HG02571 (cell line): ENCODE results near the gene MAP7D2.

Source experiments
- ATAC-seq: cut with Tn5 transposase; IDR thresholded peaks from one replicate; pipeline ENCODE4 v1.9.1; 2021; ENCODE audit warnings: mild to moderate bottlenecking, moderate library complexity; ENCODE audit not compliant: unreplicated experiment

The MAP7D2 gene

GRCh38 chrX:20116087-20116576 lies 575 bp downstream of the MAP7D2 start:
- ATAC-seq, result no peak

DNA sequence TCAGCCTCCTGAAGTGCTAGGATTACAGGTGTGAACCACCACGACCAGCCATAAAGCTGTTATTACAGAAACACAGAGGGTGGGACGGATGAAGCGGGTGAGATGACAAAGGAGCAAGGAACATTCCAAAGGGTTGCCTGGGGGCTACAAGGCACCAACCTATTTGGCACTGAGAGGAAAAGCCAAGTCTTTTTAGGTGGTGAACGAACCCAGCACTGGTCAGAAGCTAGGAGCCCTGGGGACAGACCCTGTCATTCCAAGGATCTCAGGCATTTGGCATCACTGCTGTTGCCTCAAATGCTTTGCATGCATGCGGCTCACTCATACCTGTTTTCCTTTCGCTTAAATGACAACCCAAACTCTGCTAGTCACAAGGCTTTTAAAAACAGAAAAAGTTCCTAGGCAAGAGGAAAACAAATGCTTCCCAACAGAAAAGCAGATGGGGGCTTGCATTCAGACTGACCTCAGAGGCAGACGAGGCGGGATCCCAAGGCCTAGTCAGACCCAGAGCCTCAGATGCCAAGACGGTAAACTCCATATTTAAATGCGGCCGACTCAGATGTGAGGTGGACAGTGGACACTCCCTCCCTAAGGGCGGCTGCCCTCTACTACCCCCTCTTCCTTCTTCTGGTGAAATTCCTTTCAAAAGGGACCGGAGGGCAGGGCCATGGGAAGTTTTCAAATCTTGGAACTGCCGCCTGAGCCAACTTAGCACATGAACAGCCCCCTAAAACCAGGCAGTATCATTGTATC lies 4.5 kb downstream of the MAP7D2 start:
- no peak for ATAC-seq

GRCh38 chrX:20111271-20111670 lies 5.4 kb downstream of the MAP7D2 start:
- no peak for ATAC-seq

- no peak for ATAC-seq
Measured at GRCh38 chrX:20101934-20102581, 14.6 kb downstream of the MAP7D2 start.

- no peak for ATAC-seq
Measured at GRCh38 chrX:20091499-20091898, 25.2 kb downstream of the MAP7D2 start.

DNA sequence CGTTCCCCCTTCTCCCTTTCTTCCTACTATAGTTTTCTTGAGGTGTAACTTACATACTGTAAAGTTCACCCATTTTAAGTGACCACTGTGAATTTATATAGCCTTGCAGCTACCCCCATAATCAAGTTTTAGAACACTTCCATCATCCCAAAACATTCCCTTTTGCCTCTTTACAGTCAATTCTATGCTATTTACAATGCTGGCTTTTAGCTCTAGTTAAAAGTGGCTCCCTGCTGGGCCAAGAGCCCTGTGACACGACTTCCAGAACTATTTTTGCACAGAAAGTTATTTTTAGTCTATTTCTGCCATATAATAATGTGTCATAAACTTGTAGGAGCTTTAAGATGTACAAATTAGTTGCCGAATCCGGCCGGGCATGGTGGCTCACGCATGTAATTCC lies 26.9 kb downstream of the MAP7D2 start:
- ATAC-seq, result no peak

GRCh38 chrX:20080277-20080676 lies 36.4 kb downstream of the MAP7D2 start:
- no peak for ATAC-seq

- ATAC-seq, result no peak
Measured at GRCh38 chrX:20071511-20072079, 45.1 kb downstream of the MAP7D2 start.

GRCh38 chrX:20067709-20068561 lies 48.8 kb downstream of the MAP7D2 start:
- ATAC-seq, result no peak

GRCh38 chrX:20066968-20067708 lies 49.6 kb downstream of the MAP7D2 start:
- peak; percentile 53 for ATAC-seq

- no peak for ATAC-seq
Measured at GRCh38 chrX:20063716-20064351, 52.9 kb downstream of the MAP7D2 start.

DNA sequence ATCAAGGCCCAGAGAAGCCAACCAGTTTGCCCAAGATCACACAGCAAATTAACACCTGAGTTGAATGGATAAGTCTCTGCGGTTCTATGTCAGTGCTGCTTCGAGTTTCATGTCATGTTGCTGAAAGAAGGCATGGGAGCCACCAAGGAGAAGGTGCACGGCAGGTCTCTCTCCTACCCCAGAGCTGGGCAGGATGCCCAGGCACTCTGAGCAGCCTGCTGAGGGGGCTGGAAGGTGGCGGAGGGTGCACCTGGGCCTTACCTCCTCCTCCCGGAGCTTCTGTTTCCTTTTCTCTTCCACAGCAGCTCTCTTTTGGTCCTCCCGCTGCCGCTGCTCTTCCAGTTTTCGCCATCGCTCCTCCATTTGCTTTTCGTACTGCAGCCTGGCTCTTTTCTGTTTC lies 53.6 kb downstream of the MAP7D2 start:
- no peak for ATAC-seq

DNA sequence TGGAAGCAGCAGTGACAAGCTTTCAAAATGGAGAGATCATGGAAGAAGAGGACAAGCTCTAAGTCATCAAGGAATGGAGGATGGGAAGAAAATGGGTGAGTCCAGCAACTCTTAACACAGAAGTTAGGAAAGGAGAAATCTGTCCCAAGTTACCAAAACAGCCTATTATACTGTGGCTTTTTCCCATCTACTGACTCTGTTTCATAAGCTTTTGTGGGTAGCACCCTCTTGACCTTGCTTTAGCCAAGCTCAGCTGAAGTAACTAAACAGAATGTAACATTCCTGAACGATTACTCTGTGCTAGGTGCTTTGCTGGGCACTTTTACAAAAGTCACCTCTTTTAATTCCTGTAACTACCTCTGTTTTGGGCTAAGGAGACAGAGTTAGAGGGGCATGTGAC lies 54.9 kb downstream of the MAP7D2 start:
- no peak for ATAC-seq

- ATAC-seq, result peak; percentile 77
Measured at GRCh38 chrX:20060961-20061748, 55.6 kb downstream of the MAP7D2 start.

GRCh38 chrX:20059467-20060128 lies 57.1 kb downstream of the MAP7D2 start:
- no peak for ATAC-seq

DNA sequence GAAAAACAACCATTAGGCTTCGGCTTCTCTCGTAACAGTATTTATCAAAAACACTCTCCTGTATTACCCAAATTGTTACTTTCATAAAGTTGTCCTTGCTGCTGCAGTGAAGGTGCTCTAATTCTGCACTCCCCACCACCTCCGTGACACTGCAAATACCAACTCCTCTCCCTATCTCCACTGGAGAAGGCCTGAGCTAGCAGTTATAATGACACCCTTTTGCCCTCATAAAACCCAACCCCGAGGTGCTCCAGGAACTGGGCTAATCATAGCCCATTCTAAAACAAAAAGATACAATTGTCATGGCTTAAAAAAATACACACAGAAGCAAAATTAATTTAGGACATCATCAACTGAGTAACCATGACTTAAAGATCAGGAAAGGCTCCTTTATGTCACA lies 59.2 kb downstream of the MAP7D2 start:
- ATAC-seq, result no peak

- ATAC-seq, result no peak
Measured at GRCh38 chrX:20056704-20057103, 60.0 kb downstream of the MAP7D2 start.

GRCh38 chrX:20053537-20053936 lies 63.2 kb downstream of the MAP7D2 start:
- no peak for ATAC-seq

DNA sequence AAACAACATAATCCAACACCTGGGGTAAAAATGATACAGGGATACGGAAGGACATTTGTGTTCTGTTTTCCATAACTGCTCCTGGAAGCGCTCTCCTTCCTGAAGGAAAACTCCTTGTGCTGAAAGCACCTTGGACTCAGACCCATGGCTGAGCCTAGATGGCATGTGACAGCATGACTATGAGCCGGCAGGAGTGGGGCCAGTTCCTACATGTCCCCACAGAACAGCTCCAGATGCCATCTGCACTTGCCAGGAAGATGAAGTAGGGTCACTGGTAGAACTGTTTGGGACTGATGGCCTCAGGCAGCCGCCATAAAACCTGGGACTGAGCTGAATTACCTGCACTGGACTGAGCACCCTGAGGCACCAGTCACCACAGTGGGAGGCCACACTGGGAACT lies 69.8 kb downstream of the MAP7D2 start:
- ATAC-seq, result no peak
